ENCODE results near the gene KRT75. TPM values are rescaled to one million over a fixed set of nuclear protein-coding genes. Genes with fewer than 3 reads are reported as not detected.
"Not testable (repeated sequence)": the region's sequence is repeated elsewhere in the genome, so short reads cannot be mapped to it uniquely, and the experiment has no call there.

The KRT75 gene
- polyA plus RNA-seq, 3 donors: not detected

DNA sequence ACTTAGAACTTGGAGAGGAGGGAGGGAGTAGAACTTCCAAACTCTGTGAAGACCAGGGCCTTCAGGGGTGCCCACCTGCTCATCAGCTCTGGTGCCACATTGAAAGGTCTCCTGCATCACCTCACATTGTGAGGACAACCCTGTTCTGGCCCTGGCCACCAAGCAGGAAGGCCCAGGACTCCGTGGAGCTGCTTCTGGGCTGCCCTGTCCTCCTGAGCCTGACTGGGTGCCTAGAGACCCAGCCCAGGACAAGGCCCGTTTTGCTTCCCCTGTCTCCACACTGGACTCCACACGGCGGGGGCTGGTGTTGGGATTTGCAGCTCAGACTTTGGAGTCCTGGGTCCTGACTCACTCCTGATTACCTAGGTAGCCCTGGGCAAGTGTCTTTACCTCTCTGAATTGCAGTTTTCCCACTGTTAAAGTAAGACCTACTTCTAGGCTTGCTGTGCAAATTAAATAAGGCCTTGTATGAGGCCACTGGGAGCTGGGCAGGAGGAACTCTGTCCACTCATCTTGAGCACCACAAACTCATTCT, 15.5 kb downstream of the KRT75 start:
- no peak for DNase-seq (ENCODE audit: low read depth in 3 of 3, low spot score in 2 of 3)

DNA sequence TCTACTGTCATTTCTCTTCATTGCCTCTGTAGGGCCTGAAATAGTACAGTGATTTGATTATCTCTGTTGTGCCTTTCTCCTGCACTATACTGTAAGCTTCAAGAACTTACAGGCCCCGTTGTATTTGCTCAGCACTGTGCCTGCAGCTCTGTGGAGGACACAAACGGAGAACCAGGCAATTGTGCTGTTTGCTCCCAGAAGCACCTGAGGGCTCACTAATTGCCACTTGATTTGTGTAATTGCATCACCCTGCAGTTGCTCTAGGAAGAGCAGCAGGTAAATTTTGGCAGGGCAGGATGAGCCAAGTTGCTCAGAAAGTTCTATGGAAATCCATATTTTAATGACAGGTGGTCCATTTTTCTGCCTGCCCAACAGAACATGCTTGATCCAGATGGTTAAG, 16.4 kb downstream of the KRT75 start:
- no peak for DNase-seq (ENCODE audit: low read depth in 3 of 3, low spot score in 2 of 3)

DNA sequence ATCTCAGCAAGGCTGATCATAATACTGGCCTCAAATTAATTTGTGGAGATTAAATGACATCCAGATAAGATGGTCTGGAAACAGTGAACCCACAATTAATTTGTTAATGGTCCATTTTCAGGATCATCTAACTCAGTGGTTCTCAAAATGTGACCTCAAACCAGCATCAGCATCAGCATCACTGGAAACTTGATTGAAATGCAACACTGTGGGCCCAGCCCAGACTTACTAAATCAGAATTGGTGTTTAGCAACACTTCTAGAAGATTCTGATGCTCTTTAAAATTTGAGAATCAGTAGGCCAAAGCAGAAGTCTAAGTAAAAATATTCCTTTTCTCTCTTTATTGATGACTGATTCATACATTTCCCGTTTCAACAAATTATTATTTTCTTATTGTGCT, 17.4 kb downstream of the KRT75 start:
- DNase-seq (ENCODE audit: low read depth in 3 of 3, low spot score in 2 of 3): no peak

DNA sequence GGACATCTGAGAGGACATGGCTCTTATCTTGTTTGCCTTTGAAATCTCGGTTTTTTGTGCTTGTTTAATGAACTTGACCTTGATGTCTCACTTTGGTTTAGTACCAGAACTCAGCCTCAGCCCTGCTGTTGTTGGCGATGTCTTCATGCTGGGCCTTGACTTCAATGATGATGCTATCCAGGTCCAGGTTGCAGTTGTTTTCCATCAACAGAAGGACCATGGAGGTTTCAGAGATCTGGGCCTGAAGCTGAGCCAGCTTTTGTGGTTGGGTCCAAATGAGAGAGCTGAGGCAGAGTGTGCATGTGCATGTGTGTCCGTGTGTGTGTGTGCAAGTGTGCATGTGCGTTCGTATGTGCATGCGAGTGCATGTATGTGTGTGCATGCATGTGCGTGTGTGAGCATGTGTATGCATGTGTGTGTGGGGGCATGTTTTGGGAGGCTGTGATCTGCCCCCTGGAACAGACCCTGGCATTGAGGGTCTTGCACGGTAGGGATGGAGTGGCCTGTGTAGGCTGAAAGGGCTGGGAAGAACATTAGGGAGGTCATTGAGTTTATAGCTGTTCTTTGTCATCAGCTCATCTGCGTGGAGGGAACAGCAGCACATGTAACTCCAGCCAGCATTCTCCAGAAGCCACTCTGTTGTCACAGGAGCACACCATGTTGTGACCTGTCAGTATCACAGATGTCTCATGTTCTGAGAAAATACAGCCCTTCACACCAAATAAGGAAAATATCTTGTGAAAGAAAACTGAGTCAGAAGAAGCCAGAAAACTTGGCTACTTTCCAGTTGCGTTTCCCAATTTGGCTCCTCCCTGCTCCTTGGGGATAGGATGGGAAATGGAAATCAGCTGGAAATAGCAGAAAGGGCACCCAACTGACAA, 18.1 kb downstream of the KRT75 start:
- peak; percentile 30 to 45 (median 44) for DNase-seq (ENCODE audit: low read depth in 3 of 3, low spot score in 2 of 3)

DNA sequence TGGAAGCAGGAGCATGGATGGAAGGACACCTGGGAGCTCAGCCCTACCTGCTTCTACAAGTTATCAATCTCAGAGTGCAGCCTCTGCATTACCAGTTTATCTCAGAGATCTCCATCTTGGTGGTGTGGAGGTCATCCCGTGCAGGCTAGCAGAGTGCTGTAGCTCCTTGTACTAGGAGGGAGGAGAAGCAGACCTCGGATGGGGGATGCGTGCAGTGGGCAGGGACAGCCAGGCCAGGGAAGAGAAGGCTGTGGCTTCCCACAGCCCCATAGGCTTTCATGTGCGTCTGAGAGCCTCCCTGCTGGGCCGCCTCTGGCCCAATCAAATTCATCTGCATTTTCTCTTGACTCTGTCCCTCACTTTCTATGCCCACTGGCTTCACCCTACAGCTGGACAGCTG, 19.2 kb downstream of the KRT75 start:
- no peak for DNase-seq (ENCODE audit: low read depth in 3 of 3, low spot score in 2 of 3)

DNA sequence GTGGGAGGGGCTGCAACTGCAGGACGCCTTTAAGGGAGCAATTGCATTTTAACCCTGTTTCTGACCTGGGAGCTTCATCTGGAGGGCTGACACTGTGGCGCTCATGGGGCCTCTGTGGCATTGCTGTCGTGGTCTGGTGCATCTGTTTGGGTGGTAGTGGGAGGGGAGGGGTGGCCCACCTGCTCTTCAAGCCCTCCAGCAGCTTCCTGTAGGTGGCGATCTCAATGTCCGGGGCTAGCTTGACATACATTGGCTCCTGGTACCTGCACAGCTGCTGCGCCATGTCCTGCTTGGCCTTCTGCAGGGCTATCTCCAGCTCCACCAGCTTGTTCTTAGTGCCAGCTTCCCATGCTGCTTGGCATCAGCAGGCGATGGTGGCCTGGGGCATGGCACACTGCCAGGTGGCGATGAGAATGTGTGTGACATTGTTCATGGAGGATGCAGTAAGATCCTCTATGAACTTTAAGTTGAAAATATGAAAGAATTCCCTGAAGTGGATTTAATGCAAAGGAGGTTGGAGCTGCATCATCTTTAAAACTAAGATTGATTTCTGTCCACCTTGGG, 20.3 kb downstream of the KRT75 start:
- DNase-seq (ENCODE audit: low read depth in 3 of 3, low spot score in 2 of 3): no peak

DNA sequence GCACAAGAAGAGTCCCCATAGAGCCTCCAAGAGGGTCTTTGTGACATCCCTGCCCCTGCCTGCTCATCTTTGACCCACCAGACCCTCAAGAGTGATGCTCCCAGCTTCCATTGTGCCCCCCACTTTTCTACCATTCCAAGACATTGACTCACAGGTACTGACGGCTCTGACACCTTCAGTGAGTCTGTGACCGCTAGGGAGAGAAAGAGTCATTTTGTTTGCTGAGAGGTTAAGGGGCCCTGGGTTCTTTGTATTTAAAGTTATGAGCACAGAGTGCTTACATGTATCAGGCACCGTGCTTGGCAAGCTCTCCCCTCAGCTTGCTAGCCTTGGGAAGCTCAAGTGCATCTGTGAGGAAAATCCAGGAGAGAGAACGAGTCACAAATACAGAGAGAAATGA, 21.0 kb downstream of the KRT75 start:
- no peak for DNase-seq (ENCODE audit: low read depth in 3 of 3, low spot score in 2 of 3)

DNA sequence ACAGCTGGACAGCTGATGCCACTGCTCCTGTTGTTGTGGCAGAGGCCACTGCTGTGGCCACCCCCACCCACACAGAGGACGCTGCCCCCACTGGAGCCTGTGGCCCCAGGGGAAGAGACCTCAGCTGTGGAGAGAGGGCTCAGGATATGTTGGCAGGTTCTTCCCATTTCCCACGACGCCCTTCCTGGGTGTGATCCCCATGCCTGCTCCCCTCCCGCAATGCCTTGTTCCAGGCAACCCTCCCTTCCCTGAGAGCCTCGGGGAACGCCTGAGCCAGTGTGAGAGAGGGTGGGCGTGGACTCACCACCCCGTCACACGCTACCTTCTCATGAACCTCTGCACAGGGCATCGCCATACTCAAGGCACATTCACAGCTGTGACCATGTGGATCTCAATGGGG, 22.4 kb downstream of the KRT75 start:
- DNase-seq (ENCODE audit: low read depth in 3 of 3, low spot score in 2 of 3): no peak

DNA sequence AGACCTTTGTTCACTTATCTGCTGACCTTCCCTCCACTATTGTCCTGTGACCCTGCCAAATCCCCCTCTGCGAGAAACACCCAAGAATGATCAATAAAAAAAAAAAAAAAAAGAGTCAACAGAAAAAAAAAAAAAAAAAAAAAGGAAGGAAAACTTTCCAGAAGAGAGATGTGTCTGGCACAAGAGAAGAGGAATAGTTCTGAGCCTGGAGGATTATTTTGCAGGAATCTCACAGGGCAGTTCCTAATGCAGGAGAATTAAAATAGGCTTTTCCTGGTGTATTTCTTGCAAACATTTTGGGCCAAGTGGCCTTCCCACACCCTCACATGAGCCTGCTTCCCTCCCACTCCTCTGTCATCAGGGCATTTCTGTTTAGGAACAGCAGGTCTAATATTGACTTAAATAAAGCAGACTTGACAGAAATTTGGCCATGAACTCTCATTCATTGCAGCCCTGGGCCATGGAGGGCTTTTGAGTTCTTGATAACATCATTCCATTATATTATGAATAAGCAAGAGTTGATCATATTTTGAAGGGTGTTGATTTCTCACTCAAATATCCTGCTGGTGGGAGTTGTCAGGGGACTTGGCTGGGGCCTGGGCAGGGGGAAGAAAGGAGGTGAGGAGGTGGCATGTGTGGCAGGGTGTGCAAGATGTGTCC, 23.5 kb downstream of the KRT75 start:
- DNase-seq (ENCODE audit: low read depth in 3 of 3, low spot score in 2 of 3): not testable (repeated sequence)

DNA sequence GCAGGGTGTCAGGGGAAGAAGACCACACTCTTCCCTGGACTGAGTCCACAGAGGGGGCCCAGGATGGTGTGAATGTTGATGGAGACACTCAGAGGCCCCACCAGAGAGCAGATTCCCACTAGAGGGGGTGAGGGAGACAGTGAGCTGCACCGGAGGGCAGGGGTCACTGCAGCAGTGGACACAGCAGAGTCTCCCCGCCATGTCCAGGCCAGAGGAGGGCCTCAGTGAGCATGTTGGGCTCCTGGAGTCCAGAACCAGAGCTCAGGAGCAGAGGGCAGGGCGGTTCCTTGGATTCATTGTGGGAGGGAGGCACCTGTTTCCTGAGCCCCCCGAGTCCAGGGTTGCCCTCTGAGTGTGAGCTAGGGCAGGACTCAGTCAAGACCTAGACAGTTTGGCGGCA, 26.3 kb downstream of the KRT75 start:
- DNase-seq (ENCODE audit: low read depth in 3 of 3, low spot score in 2 of 3): no peak

DNA sequence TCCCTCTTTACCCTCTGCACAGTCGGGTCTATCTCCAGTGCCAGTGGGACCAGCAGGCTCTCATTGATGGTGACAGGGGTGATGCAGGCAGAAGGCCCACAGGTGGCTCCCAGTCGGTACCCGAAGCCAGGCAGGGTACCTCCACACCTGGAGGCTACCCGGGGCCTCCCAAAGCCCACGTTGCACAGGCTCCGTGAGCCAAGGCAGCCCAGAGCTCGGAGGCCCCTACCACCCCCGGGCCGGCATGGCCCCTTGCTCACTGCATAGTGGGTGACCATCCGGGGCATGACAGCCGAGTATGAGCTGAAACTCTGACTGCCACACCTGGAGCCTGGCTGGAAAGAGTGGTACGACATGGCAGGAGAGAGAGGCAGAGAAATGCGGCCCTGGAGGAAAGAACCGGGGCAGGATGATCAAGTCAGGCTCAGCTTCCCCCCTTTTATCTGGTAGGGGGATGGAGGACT, 28.2 kb downstream of the KRT75 start, which contains the start of gene KRT82:
Gene KRT82 (minus strand): TSS at position 414 of the 464 bp plus-strand sequence. CDS start 58 bp downstream, at position 356.
- no peak for DNase-seq (ENCODE audit: low read depth in 3 of 3, low spot score in 2 of 3)

DNA sequence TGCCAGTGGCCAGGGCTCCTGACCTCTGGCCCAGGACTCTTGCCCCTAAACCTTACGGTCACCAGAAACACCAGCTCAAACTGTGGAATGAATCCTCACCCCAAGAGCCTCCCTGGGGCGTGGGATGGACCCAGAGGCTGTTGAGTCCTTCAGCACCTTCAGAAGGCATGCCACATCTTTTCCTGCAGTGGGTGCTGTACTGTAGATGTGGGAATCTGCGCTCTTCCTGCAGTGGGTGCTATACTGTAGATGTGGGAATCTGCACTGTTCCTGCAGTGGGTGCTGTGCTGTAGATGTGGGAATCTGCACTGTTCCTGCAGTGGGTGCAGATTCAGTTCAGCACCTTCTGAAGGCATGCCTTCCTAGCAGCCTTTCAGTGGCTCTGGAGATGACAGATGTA, 29.2 kb downstream of the KRT75 start:
- no peak for DNase-seq (ENCODE audit: low read depth in 3 of 3, low spot score in 2 of 3)

DNA sequence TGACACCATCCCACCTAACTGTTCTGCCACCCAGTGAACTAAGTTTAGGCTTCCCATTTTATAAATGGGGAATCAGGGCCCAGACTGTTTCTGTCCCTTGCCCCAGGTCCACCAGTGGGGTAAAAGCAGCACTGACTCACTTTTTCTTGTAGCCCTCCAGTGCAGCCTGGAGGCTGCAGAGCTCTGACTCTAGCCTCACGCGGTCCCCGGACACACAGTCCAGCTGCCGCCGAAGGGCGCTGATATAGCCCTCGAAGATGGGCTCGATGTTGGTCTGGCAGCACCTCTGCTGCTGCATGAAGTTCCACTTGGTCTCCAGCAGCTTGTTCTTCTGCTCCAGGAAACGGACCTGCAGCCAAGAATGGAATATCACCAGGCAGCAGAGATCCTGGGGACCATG, 30.6 kb downstream of the KRT75 start:
- no peak for DNase-seq (ENCODE audit: low read depth in 3 of 3, low spot score in 2 of 3)

DNA sequence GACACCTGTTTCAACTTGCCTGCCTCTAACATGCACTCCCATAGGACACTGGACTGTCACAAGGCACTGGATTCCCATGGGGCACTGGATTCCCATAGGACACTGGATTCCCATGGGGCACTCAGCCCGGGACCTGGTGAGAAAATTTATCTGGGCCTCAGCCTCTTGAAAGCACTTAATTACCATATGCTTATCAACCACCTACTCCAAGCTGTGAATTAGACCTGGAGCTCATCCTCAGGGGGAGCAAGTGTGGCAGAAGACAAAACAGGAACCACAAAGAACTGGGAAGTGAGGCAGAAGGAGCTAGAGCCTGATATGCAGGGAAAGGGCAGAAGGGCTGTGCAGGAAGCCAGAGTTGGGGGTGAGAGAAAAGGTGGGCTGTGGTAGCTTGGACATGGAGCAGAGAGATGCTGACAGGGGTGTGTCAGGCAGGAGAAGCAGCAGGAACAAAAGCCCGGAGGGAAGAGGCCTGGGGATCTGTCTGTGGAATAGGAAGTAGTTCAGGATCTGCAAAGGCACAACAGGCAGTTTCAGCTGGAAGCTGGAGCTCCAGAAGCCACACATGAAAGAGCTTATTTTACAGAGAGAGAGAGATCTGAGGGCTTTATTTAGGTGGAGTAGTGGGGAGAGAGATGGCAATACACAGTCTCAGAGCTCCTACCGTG, 31.2 kb downstream of the KRT75 start:
- no peak for DNase-seq (ENCODE audit: low read depth in 3 of 3, low spot score in 2 of 3)

DNA sequence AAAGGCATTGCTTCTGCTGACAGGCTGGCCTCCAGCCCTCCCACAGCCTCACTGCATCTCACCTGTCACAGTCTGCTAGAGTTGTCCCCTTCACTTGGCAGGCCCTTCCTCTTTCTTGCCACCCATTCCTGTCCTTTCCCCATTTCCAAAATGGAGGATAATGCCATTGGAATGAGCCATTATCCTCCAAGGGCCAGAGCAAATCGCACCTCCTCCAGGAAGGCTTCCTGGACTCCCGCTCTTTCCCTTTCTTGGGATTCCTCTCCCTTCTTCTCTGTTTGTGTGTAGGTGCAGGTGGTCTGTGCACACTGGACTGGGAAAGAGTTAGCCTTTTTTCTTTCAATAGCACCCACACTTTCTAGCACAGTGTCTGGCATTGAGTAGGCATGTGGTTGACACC, 31.8 kb downstream of the KRT75 start:
- DNase-seq (ENCODE audit: low read depth in 3 of 3, low spot score in 2 of 3): no peak

DNA sequence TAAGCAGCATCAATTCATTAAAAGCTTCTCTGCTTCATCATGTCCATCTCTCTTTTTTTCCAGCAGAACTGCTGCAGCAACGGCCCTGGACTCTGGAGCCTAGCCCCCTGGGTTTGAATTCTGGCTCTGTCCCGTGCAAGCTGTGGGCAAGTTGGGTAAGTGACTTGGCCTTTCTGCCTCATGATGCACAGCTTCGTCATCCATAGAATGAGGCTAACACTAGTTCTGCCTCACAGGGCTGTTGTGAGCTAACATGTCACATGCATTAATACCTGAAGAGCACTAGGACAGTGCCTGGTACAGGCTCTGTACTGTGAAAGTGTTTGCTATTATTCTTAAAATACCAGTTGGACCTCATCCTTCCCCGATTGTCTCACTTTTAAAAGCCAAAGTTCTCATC, 32.2 kb downstream of the KRT75 start:
- DNase-seq (ENCODE audit: low read depth in 3 of 3, low spot score in 2 of 3): no peak

DNA sequence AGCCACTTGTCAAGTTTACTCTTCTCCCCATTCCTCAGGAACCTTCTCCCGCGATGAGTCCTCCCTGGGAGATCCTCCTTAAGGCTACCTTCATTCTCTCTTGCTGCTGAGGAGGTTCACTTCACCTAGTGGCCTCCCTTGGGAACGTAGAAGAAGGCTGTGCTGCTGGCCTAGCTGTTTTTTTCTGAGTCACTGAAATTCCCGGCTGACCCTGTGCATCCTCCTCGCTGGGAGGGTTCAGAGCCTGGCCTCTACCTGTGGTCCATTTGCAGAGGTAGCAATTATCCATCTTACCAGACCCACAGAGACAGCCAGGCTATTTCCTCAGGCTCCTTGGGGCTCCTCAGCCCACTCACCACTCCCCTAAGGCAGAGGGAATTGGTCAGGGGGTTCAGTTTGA, 32.6 kb downstream of the KRT75 start:
- no peak for DNase-seq (ENCODE audit: low read depth in 3 of 3, low spot score in 2 of 3)

DNA sequence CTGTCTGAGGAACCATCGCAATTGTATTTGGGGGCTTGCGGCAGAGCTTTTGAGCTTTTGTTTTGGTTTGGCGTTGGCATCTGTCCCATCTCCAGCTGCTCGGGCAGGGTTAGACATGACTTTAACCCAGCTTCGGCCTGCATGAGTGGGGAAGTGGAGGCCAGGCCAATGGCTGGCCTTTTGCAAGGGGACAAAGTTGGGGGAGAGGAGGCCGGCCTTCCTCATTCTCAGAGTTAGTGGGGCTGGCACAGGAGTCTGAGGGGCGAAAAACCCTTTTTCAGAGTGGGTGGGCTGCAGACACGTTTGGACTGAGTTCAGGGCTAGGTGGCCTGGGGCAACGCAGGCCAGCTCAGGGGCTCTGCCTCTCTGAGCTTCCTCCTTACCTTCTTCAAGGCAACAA, 33.3 kb downstream of the KRT75 start:
- no peak for DNase-seq (ENCODE audit: low read depth in 3 of 3, low spot score in 2 of 3)

DNA sequence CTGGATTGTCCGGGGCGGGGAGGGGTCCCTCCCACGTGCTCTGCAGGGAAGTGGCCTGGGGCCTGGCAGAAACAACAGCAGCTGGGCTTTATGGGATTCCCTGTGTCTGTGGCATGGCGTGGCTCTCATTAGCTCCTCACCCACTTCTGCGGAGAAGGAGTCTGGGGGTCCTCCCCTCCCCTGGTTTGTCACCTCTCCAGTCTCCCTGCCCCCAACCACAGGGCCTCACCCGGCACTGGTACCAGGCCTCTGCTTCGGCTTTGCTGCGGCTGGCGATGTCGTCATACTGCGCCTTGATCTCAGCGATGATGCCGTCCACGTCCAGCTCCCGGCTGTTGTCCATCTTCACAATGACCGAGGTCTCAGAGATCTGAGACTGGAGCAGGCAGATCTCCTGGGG, 34.4 kb downstream of the KRT75 start:
- DNase-seq (ENCODE audit: low read depth in 3 of 3, low spot score in 2 of 3): no peak

DNA sequence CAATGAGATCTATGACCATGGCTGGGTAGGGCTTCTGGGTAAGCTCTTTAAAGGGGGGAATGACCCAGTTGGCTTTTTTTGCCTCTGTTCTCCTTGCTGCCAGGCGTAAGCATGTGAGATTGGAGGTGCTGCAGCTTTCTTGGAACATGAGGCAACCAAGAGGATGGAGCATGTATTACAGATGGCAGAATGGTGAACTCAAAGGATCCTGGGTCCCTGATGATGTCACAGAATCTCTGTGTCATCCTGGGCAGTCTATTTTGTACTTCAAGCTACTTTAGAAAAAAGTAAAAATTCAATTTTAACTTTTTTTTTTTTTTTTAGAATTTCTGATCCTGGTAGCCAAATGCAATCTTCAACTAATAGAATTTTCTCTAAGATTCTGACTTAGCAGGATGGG, 36.0 kb downstream of the KRT75 start:
- no peak for DNase-seq (ENCODE audit: low read depth in 3 of 3, low spot score in 2 of 3)

DNA sequence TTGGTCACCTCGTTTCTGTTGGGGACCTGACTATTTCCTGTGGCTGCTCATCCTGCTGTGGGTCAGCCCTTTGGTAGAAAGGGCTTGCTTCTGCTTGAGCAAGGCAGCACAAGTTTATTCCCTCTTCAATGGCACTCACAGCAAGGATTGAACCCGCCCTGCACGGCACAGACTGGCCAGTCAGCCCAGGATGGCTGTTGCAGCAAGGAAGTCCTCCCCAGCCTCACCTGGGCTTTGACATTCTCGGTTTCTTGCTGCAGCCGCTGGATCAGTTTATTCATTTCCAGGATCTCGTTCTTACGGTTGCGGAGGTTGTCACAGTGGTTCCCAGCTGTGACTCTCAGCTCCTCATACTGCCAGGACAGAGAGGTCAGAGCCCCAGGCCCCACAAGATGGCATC, 37.5 kb downstream of the KRT75 start:
- no peak for DNase-seq (ENCODE audit: low read depth in 3 of 3, low spot score in 2 of 3)
